ENCODE measurements around the gene ONECUT3. TPM values are rescaled to one million over a fixed set of nuclear protein-coding genes. Genes with fewer than 3 reads are reported as not detected.

The ONECUT3 gene
- total and polyA plus RNA-seq, 9 of the 15 experiments (the other 6 are each of a cell fraction or from before 2014, with no cell fraction given), result not detected

GRCh38 chr19:1739960-1740629 is 13.2 kb upstream of the ONECUT3 start (continued):
- TF ChIP-seq NR4A1 (CRISPR knock-in tag; IDR thresholded peaks at IDR 0.05) (no peak), NR4A1 (tag; IDR thresholded peaks at IDR 0.05) (no peak), POLR2H (tag; IDR thresholded peaks at IDR 0.05; ENCODE audit: low read depth) (no peak), PPARD (CRISPR knock-in tag; IDR thresholded peaks at IDR 0.05) (no peak), ZC3H8 (IDR thresholded peaks at IDR 0.05) (no peak), ATF1 (CRISPR knock-in tag; IDR thresholded peaks at IDR 0.05) (no peak), ATF1 (tag; IDR thresholded peaks at IDR 0.05) (no peak), KDM1A (IDR thresholded peaks at IDR 0.05) (0 out of 4 replicates have a peak, but pooled peaks of 1 of the 2 experiments have one; percentile 6), CBX3 (IDR thresholded peaks at IDR 0.05; ENCODE audit: borderline replicate concordance in 1 of 2, low read length in 2 of 2) (0 out of 3 replicates have a peak, but pooled peaks of 1 of the 2 experiments have one; percentile 25), FOS (IDR thresholded peaks at IDR 0.05; ENCODE audit: extremely low read depth, insufficient read length) (no peak), ZNF551 (CRISPR knock-in tag; IDR thresholded peaks at IDR 0.05) (no peak), BRCA1 (IDR thresholded peaks at IDR 0.05) (no peak), BRCA1 (CRISPR knock-in tag; IDR thresholded peaks at IDR 0.05) (no peak), EZH2 (IDR thresholded peaks at IDR 0.05; ENCODE audit: borderline replicate concordance, low read depth, low read length) (no peak), RBM25 (IDR thresholded peaks at IDR 0.05; ENCODE audit: low read depth, low read length, severe bottlenecking) (peak; percentile 47)
